Measurements from ENCODE around the gene DNAL1.

Gene DNAL1

DNA sequence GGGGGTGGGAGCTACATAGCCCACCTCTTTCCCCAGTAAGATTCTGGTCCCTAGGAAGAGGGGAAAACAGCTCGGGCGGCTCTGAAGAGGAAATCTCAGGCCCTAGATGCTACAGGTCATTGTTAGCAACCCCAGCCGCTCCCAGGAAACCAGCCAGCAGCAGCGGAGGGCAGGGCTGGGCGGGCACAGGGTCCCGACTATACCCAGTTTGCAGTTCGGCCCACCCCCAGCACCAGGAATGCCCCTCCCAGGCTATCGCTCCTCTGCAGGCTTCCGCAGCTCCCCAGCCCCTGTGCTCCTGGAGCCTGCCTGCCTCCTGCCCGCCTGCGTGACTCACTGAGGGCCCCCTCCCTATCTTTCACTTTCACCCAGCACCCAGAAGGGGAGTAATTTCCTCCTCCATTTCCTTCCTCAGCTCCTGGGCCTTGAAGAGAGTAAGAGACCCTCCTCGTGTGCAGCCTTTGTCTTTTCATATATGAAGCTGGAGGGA is 96.6 kb downstream of the DNAL1 start:
- Histone ChIP-seq H3K36me3 (replicated peaks) (peaks cover 30% of the 10 kb centered on the region), H3K27me3 (ENCODE audit: low read depth) (no peaks in the 10 kb centered on the region), H3K4me1 (peaks cover 3% of the 10 kb centered on the region; the same call in 1 of the 2 replicates), H3K4me3 (no peak overlapping the region), H3K9me3 (no peaks in the 10 kb centered on the region)
- in situ Hi-C loops (cut with MboI; ENCODE audit: low sequenced_read_pairs): no loop called here
- no peak for DNase-seq (ENCODE audit: low spot score in 2 of 2)

- DNase-seq (ENCODE audit: low spot score in 2 of 2): no peak
- Histone ChIP-seq H3K4me1 (peaks cover 3% of the 10 kb centered on the region; the same call in 1 of the 2 replicates), H3K27me3 (ENCODE audit: low read depth) (no peaks in the 10 kb centered on the region), H3K9me3 (no peaks in the 10 kb centered on the region), H3K36me3 (replicated peaks) (peaks cover 25% of the 10 kb centered on the region), H3K4me3 (no peak overlapping the region)
- in situ Hi-C loops (cut with MboI; ENCODE audit: low sequenced_read_pairs): no loop called here
These were observed 97.2 kb downstream of the DNAL1 start for GRCh38 chr14:73741876-73742519.

GRCh38 chr14:73742520-73743238 is 97.9 kb downstream of the DNAL1 start:
- H3K9me3 ChIP-seq: no peaks in the 10 kb centered on the region
- peaks cover 3% of the 10 kb centered on the region; the same call in 1 of the 2 replicates for H3K4me1 ChIP-seq
- no peak overlapping the region for H3K4me3 ChIP-seq
- H3K27me3 ChIP-seq (ENCODE audit: low read depth): no peaks in the 10 kb centered on the region
- no peak for DNase-seq (ENCODE audit: low spot score in 2 of 2)
- in situ Hi-C loops (cut with MboI; ENCODE audit: low sequenced_read_pairs): no loop called here
- peaks cover 21% of the 10 kb centered on the region for H3K36me3 ChIP-seq (replicated peaks)

DNA sequence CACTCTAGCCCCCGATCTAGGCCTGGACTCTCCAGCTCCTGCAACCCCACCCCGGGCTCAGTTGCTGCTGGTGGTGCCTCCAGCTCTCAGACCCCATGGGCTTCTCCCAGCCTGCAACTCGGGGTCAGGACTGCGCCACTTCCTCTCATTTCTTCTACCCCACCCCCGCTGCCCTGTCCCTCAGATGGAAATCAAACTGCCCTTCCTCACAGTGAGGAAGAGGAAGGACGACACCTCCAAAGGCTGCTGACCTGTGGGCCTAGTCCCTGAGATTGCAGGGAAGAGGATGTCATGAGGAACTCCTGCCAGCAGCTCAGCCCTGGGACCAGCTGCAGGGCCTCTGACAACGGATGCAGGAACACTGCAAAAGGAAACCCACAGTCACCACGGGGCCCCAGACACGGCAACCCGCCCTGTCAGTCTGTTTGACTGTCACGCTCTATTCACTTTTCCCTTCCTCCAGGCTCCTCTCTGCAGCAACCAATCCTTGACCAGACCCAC is 98.7 kb downstream of the DNAL1 start:
- no peaks in the 10 kb centered on the region for H3K27me3 ChIP-seq (ENCODE audit: low read depth)
- DNase-seq (ENCODE audit: low spot score in 2 of 2): no peak
- H3K4me1 ChIP-seq: peaks cover 3% of the 10 kb centered on the region; the same call in 1 of the 2 replicates
- H3K4me3 ChIP-seq: no peak overlapping the region
- H3K9me3 ChIP-seq: no peaks in the 10 kb centered on the region
- in situ Hi-C loops (cut with MboI; ENCODE audit: low sequenced_read_pairs): no loop called here
- H3K36me3 ChIP-seq (replicated peaks): peaks cover 14% of the 10 kb centered on the region

GRCh38 chr14:73744175-73744867 is 99.5 kb downstream of the DNAL1 start:
- no peaks in the 10 kb centered on the region for H3K27me3 ChIP-seq (ENCODE audit: low read depth)

GRCh38 chr14:73744874-73745529 is 100.2 kb downstream of the DNAL1 start:
- Histone ChIP-seq H3K4me1 (peaks cover 5% of the 10 kb centered on the region), H3K4me3 (no peak overlapping the region), H3K27me3 (ENCODE audit: low read depth) (no peaks in the 10 kb centered on the region), H3K9me3 (no peaks in the 10 kb centered on the region), H3K36me3 (replicated peaks) (no peaks in the 10 kb centered on the region; the same call in 1 of the 2 replicates)
- in situ Hi-C loops (cut with MboI; ENCODE audit: low sequenced_read_pairs): no loop called here
- DNase-seq (ENCODE audit: low spot score in 2 of 2): no peak

More at GRCh38 chr14:73744175-73744867, 99.5 kb downstream of the DNAL1 start:
- no peak overlapping the region for H3K4me3 ChIP-seq
- DNase-seq (ENCODE audit: low spot score in 2 of 2): no peak
- in situ Hi-C loops (cut with MboI; ENCODE audit: low sequenced_read_pairs): no loop called here
- peaks cover 3% of the 10 kb centered on the region; the same call in 1 of the 2 replicates for H3K4me1 ChIP-seq
- H3K36me3 ChIP-seq (replicated peaks): peaks cover 6% of the 10 kb centered on the region; the same call in 1 of the 2 replicates
- H3K9me3 ChIP-seq: no peaks in the 10 kb centered on the region

GRCh38 chr14:73745571-73746519 is 101.1 kb downstream of the DNAL1 start:
- in situ Hi-C loops (cut with MboI; ENCODE audit: low sequenced_read_pairs): no loop called here
- DNase-seq (ENCODE audit: low spot score in 2 of 2): no peak
- H3K4me3 ChIP-seq: no peak overlapping the region
- H3K9me3 ChIP-seq: no peaks in the 10 kb centered on the region
- H3K4me1 ChIP-seq: peaks cover 11% of the 10 kb centered on the region
- H3K27me3 ChIP-seq (ENCODE audit: low read depth): no peaks in the 10 kb centered on the region
- H3K36me3 ChIP-seq (replicated peaks): no peaks in the 10 kb centered on the region

- H3K27me3 ChIP-seq (ENCODE audit: low read depth): no peaks in the 10 kb centered on the region
- no peaks in the 10 kb centered on the region for H3K36me3 ChIP-seq (replicated peaks)
- in situ Hi-C loops (cut with MboI; ENCODE audit: low sequenced_read_pairs): no loop called here
- no peak for DNase-seq (ENCODE audit: low spot score in 2 of 2)
- H3K4me1 ChIP-seq: peaks cover 12% of the 10 kb centered on the region
- no peaks in the 10 kb centered on the region for H3K9me3 ChIP-seq
- no peak overlapping the region for H3K4me3 ChIP-seq
These were observed 102.0 kb downstream of the DNAL1 start for GRCh38 chr14:73746520-73747378.

DNA sequence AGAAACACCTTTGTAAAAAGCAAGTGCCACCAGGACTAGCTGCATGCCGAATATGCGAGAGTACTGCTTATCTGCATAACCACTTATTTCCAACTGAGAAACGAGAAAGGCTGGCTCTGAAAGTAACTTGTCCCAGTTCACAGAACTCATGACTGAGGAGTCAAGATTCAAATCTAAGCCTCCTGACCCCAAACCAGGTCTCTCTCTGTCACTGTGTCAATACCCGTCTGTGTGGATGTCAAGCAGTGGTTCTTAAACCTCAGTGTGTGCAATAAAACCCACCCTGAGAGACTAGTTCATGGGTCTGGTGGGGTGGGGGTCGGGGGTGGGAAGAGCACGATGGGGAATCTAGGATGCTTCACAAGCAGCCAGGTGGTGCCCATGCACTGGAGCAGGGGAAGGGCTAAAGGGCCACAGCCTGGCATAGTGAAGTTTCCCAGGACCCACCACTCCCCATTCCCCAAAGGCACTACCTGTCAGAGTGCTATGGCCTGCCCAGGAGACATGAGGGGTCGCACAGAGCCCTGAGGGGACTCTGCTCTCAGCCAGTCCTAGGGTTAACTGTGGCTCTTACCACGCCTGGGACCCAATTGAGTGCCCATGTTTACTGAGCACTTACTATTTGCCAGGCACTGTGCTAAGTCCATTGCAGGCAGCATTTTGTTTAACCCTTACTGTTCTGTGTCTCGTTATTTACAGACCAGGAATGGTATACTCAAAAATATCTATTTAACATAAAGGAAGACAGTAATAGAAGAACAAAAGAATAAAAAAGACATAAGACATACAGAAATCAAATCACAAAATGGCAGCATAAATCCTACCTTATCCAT is 102.8 kb downstream of the DNAL1 start:
- Histone ChIP-seq H3K36me3 (replicated peaks) (no peaks in the 10 kb centered on the region), H3K9me3 (no peaks in the 10 kb centered on the region), H3K27me3 (ENCODE audit: low read depth) (no peaks in the 10 kb centered on the region), H3K4me3 (no peak overlapping the region), H3K4me1 (peaks cover 12% of the 10 kb centered on the region)
- DNase-seq (ENCODE audit: low spot score in 2 of 2): no peak
- in situ Hi-C loops (cut with MboI; ENCODE audit: low sequenced_read_pairs): no loop called here

- Histone ChIP-seq H3K4me3 (no peak overlapping the region), H3K9me3 (no peaks in the 10 kb centered on the region), H3K36me3 (replicated peaks) (0 out of 2 replicates have a peak, but pooled peaks cover 3% of the 10 kb centered on the region), H3K4me1 (peaks cover 12% of the 10 kb centered on the region), H3K27me3 (ENCODE audit: low read depth) (no peaks in the 10 kb centered on the region)
- in situ Hi-C loops (cut with MboI; ENCODE audit: low sequenced_read_pairs): no loop called here
- DNase-seq (ENCODE audit: low spot score in 2 of 2): no peak
These were observed 104.1 kb downstream of the DNAL1 start for GRCh38 chr14:73748858-73749357.
